Nephron progenitor cell (in vitro differentiated cells): ENCODE results near the gene RBMS3.

ENCODE experiments used
- DNase-seq: peaks from one replicate; pipeline ENCODE4 v3.0.0; 2021
- H3K27ac Mint-ChIP-seq: 2 replicates; pipeline ENCODE4 v1.8.0; 2021; ENCODE audit warnings: mild to moderate bottlenecking, moderate library complexity, mixed read lengths
- H3K27me3 Mint-ChIP-seq: 2 replicates; pipeline ENCODE4 v1.8.0; 2021; ENCODE audit warnings: mild to moderate bottlenecking, low read depth, mixed read lengths; ENCODE audit not compliant: poor library complexity
- H3K36me3 Mint-ChIP-seq: 2 replicates; pipeline ENCODE4 v1.8.0; 2021; ENCODE audit warnings: low read depth, mixed read lengths
- H3K4me1 Mint-ChIP-seq: 2 replicates; pipeline ENCODE4 v1.8.0; 2021; ENCODE audit warnings: mixed read lengths
- H3K4me3 Mint-ChIP-seq: 2 replicates; pipeline ENCODE4 v1.8.0; 2021; ENCODE audit warnings: mild to moderate bottlenecking, moderate library complexity, mixed read lengths
- H3K9me3 Mint-ChIP-seq: 2 replicates; pipeline ENCODE4 v1.8.0; 2021; ENCODE audit warnings: mild to moderate bottlenecking, moderate library complexity, mixed read lengths
- CTCF ChIP-seq: fragments of 200-600 bp; sonication (generic); IDR thresholded peaks from 2 replicates; pipeline ENCODE4 v1.5.0; 2021; ENCODE audit warnings: antibody characterized with exemption

Gene RBMS3

GRCh38 chr3:29581311-29581710 is 300.4 kb downstream of the RBMS3 start:
- Mint-ChIP-seq H3K4me1 (no peaks in the 10 kb centered on the region), H3K9me3 (no peaks in the 10 kb centered on the region), H3K36me3 (no peaks in the 10 kb centered on the region), H3K27ac (no peak overlapping the region), H3K27me3 (no peaks in the 10 kb centered on the region), H3K4me3 (no peak overlapping the region)
- DNase-seq, result no peak
- TF ChIP-seq CTCF, result no peak

- TF ChIP-seq CTCF, result no peak
- no peak for DNase-seq
- H3K27me3 Mint-ChIP-seq, result no peaks in the 10 kb centered on the region
- H3K4me3 Mint-ChIP-seq, result no peak overlapping the region
- no peaks in the 10 kb centered on the region for H3K4me1 Mint-ChIP-seq
- H3K36me3 Mint-ChIP-seq, result no peaks in the 10 kb centered on the region
- no peaks in the 10 kb centered on the region for H3K9me3 Mint-ChIP-seq
- H3K27ac Mint-ChIP-seq, result no peak overlapping the region
Measured at GRCh38 chr3:29582273-29582672, 301.4 kb downstream of the RBMS3 start.

- TF ChIP-seq CTCF, result no peak
- no peaks in the 10 kb centered on the region for H3K4me1 Mint-ChIP-seq
- no peak overlapping the region for H3K27ac Mint-ChIP-seq
- no peak overlapping the region for H3K4me3 Mint-ChIP-seq
- H3K36me3 Mint-ChIP-seq, result no peaks in the 10 kb centered on the region
- H3K9me3 Mint-ChIP-seq, result no peaks in the 10 kb centered on the region
- DNase-seq, result no peak
- no peaks in the 10 kb centered on the region for H3K27me3 Mint-ChIP-seq
Measured at GRCh38 chr3:29583861-29584260, 303.0 kb downstream of the RBMS3 start.

- Mint-ChIP-seq H3K27ac (no peak overlapping the region), H3K4me3 (no peak overlapping the region), H3K27me3 (no peaks in the 10 kb centered on the region), H3K9me3 (no peaks in the 10 kb centered on the region), H3K4me1 (no peaks in the 10 kb centered on the region), H3K36me3 (no peaks in the 10 kb centered on the region)
- no peak for DNase-seq
- no peak for TF ChIP-seq CTCF
Measured at GRCh38 chr3:29585368-29585767, 304.5 kb downstream of the RBMS3 start.

GRCh38 chr3:29587340-29587739 is 306.5 kb downstream of the RBMS3 start:
- Mint-ChIP-seq H3K36me3 (no peaks in the 10 kb centered on the region), H3K9me3 (no peaks in the 10 kb centered on the region), H3K27ac (no peak overlapping the region), H3K27me3 (no peaks in the 10 kb centered on the region), H3K4me3 (no peak overlapping the region), H3K4me1 (no peaks in the 10 kb centered on the region)
- TF ChIP-seq CTCF, result no peak
- no peak for DNase-seq

GRCh38 chr3:29590012-29590411 is 309.1 kb downstream of the RBMS3 start:
- no peak for DNase-seq
- no peak for TF ChIP-seq CTCF
- Mint-ChIP-seq H3K4me1 (no peaks in the 10 kb centered on the region), H3K36me3 (no peaks in the 10 kb centered on the region), H3K4me3 (no peak overlapping the region), H3K27me3 (peaks cover 3% of the 10 kb centered on the region), H3K9me3 (no peaks in the 10 kb centered on the region), H3K27ac (no peak overlapping the region)
